ENCODE data around the gene ZNF20. TPM values are rescaled to one million over a fixed set of nuclear protein-coding genes. Genes with fewer than 3 reads are reported as not detected.
"Not testable (repeated sequence)": the region's sequence is repeated elsewhere in the genome, so short reads cannot be mapped to it uniquely, and the experiment has no call there.

ZNF20 gene
- total RNA-seq, 1 donor from 2014 or later = 1.1 TPM

- ATAC-seq (no peak), DNase-seq (ENCODE audit: missing footprints) (no peak)
- intact Hi-C loops (cut with DNase I) = no loop called here
Measured at GRCh38 chr19:12126707-12127106, 13.4 kb downstream of the ZNF20 start.

GRCh38 chr19:12117201-12117970, 22.8 kb downstream of the ZNF20 start:
- intact Hi-C loops (cut with DNase I) = no loop called here
- ATAC-seq (no peak), DNase-seq (ENCODE audit: missing footprints) (no peak)

- ATAC-seq = no peak
- intact Hi-C loops (cut with DNase I) = no loop called here
Measured at GRCh38 chr19:12113121-12113520, 27.0 kb downstream of the ZNF20 start.

GRCh38 chr19:12112701-12113100, 27.4 kb downstream of the ZNF20 start:
- intact Hi-C loops (cut with DNase I) = no loop called here
- DNase-seq (ENCODE audit: missing footprints) (no peak), ATAC-seq (no peak)

More at GRCh38 chr19:12113121-12113520, 27.0 kb downstream of the ZNF20 start:
- no peak for DNase-seq (ENCODE audit: missing footprints)

- ATAC-seq = no peak
Measured at GRCh38 chr19:12111943-12112637, 28.1 kb downstream of the ZNF20 start.

GRCh38 chr19:12111176-12111575, 29.0 kb downstream of the ZNF20 start:
- intact Hi-C loops (cut with DNase I) = no loop called here
- no peak for DNase-seq (ENCODE audit: missing footprints)
- no peak for ATAC-seq

More at GRCh38 chr19:12111943-12112637, 28.1 kb downstream of the ZNF20 start:
- intact Hi-C loops (cut with DNase I) = no loop called here
- no peak for DNase-seq (ENCODE audit: missing footprints)

- ATAC-seq; intact Hi-C loops (cut with DNase I); DNase-seq (ENCODE audit: missing footprints): not testable (repeated sequence)
Measured at GRCh38 chr19:12103909-12104308, 36.2 kb downstream of the ZNF20 start.

GRCh38 chr19:12098040-12098439, 42.1 kb downstream of the ZNF20 start:
- intact Hi-C loops (cut with DNase I) = no loop called here
- ATAC-seq = no peak
- DNase-seq (ENCODE audit: missing footprints) = no peak

GRCh38 chr19:12095111-12095790, 44.9 kb downstream of the ZNF20 start:
- ATAC-seq = no peak
- no peak for DNase-seq (ENCODE audit: missing footprints)
- intact Hi-C loops (cut with DNase I) = no loop called here

- DNase-seq (ENCODE audit: missing footprints) (no peak), ATAC-seq (no peak)
- intact Hi-C loops (cut with DNase I) = no loop called here
Measured at GRCh38 chr19:12093777-12094176, 46.4 kb downstream of the ZNF20 start.

GRCh38 chr19:12092956-12093355, 47.2 kb downstream of the ZNF20 start:
- ATAC-seq (no peak), DNase-seq (ENCODE audit: missing footprints) (no peak)
- intact Hi-C loops (cut with DNase I) = no loop called here

GRCh38 chr19:12092065-12092867, 47.9 kb downstream of the ZNF20 start:
- peak; percentile 92 for DNase-seq (ENCODE audit: missing footprints)
- peak; percentile 97 for ATAC-seq
- intact Hi-C loops (cut with DNase I) = no loop called here

GRCh38 chr19:12090807-12091206, 49.3 kb downstream of the ZNF20 start:
- ATAC-seq = no peak
- intact Hi-C loops (cut with DNase I) = loop anchor here (2.0 kb wide), 1 partner anchor 50 kb away; the partner anchor contains the start of gene ZNF20
- peak; percentile 50 for DNase-seq (ENCODE audit: missing footprints)

GRCh38 chr19:12085074-12085818, 54.9 kb downstream of the ZNF20 start:
- ATAC-seq (no peak), DNase-seq (ENCODE audit: missing footprints) (no peak)
- intact Hi-C loops (cut with DNase I) = no loop called here

- intact Hi-C loops (cut with DNase I); DNase-seq (ENCODE audit: missing footprints); ATAC-seq: not testable (repeated sequence)
Measured at GRCh38 chr19:12083336-12083735, 56.8 kb downstream of the ZNF20 start.
